Left renal pelvis (tissue), 4 donors: ENCODE results near the gene MORC3. TPM values are rescaled to one million over a fixed set of nuclear protein-coding genes. Genes with fewer than 3 reads are reported as not detected.
A peak's percentile ranks its signal among the peaks of the same experiment; 100 is the strongest.
"Not testable (repeated sequence)": the region's sequence is repeated elsewhere in the genome, so short reads cannot be mapped to it uniquely, and the experiment has no call there.

Experiments
- DNase-seq, 4 donors: peaks; one replicate each; pipeline ENCODE4 v3.0.0-alpha.2; 2013; ENCODE audit warnings: low read depth in 4 of 4, low spot score in 3 of 4
- polyA plus RNA-seq, 4 donors: library from polyadenylated mRNA; unstranded; fragments of 120-200 nt; gene quantifications; one replicate each; pipeline ENCODE4 v1.2.1, GENCODE V29; 2013; ENCODE audit not compliant: insufficient read length in 4 of 4

MORC3 gene
- polyA plus RNA-seq, result 10 to 100 TPM; 38.0 to 41.2 (median 38.9) TPM

- DNase-seq, result peak; percentile 97 to 99 (median 98)
Observed at GRCh38 chr21:36319767-36320420, at the start of gene MORC3. Gene MORC3, plus strand, starts transcription at chr21:36320197. Its CDS starts 68 bp downstream, at chr21:36320265.

GRCh38 chr21:36270786-36271695 is 49.0 kb upstream of the MORC3 start:
- not testable (repeated sequence) for DNase-seq

GRCh38 chr21:36274128-36274527 is 45.9 kb upstream of the MORC3 start:
- DNase-seq, result no peak

DNA sequence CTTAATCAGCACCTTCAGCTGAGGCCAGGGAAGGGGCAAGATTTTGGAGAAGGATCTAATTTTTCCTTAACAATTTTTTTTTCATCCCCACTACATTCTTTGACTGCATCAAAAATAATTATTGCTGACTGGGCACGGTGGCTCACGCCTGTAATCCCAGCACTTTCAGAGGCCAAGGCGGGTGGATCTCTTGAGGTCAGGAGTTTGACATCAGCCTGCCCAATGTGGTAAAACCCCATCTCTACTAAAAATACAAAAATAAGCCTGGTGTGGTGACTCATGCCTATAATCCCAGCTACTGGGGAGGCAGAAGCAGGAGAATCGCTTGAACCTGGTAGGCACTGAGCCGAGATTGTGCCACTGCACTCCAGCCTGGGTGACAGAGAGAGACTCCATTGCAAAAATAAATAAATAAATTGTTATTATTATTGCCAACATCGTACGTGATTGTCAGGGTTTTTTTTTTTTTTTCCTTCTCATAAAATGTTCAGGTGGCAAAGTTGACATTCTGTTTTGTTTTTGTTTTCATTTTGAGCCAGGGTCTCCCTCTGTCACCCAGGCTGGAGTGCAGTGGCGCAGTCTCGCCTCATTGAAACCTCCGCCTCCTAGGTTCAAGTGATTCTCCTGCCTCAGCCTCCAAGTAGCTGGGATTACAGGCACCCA is 37.3 kb upstream of the MORC3 start:
- DNase-seq, result no peak

- not testable (repeated sequence) for DNase-seq
Observed at GRCh38 chr21:36283231-36283622, 36.8 kb upstream of the MORC3 start.

DNA sequence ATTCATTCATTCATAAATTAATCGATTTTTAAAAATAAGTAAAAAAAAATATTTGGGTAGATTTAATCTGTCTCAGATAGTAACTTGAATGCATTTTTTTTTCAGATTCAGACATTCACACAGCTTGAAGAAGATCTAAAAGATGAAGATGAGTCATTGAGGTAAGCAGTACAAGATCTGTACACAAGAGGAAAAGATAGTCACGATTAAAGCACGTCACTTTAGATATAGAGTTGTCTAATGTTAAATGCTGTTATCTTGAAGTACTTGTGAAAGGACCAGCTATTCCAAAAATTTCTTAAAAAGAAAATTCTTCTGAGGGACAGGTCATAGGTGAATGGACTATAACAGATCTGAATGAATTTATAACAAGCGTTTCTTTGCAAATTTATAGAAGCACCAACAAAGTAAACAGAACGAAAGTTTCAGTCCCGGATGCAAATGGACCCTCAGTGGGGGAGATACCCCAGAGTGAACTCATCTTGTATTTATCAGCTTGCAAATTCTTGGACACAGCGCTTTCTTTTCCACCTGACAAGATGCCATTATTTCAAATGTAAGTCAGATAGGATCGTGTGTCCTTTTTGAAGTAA is 31.2 kb upstream of the MORC3 start:
- DNase-seq, result no peak

DNA sequence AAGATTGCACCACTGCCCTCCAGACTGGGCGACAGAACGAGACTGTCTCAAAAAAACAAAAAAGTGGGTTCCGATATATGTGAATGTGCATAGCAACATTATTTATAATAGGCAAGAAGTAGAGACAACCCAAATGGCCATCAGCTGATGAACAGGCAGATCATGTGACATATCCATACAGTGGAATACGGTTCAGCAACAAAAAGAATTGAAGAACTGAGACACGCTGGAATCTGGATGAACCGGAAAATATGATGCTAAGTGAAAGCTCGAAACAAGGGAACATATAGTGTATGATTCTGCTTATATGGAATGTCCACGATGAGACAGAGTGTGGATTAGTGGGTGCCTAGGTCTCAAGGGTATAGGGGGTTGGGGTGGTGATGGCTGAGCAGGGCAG is 28.5 kb upstream of the MORC3 start:
- DNase-seq, result no peak

DNA sequence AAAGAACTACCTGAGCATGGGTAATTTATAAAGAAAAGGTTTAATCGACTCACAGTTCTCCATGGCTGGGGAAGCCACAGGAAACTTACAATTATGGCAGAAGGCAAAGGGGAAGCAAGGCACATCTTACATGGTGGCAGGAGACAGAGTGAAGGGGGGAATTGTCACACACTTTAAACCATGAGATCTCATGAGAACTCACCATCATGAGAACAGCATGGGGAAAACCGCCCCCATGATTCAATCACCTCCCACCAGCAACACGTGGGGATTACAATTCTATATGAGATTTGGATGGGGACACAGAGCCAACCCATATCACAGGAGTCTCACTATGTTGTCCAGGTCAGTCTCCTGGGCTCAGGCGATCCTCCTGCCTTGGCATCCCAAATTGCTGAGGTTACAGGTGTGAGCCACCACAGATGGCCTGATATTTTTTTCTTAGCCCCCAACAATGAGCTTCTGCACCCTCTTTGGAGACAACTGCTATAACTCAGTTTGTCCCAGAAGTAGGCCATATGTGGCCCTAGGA is 22.5 kb upstream of the MORC3 start:
- no peak for DNase-seq

GRCh38 chr21:36297938-36298572 is 21.9 kb upstream of the MORC3 start:
- DNase-seq, result no peak

- no peak for DNase-seq
Observed at GRCh38 chr21:36306872-36307534, 13.0 kb upstream of the MORC3 start.

DNA sequence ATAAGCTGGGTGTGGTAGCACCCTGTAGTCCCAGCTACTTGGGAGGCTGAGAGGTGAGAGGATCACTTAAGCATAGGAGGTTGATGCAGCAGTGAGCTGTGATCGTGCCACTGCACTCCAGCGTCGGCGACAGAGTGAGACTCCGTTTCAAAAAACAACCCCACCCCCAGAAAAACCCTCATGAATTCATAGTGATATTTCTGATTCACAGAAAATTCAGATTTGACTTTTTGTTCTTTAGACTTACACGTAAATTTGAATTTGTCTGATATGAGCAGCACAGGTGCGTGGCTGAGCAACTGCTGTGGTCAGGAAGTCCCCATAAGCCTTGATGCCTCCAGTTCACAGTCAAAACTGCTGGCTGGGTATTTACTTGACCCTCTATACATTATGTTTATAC is 10.0 kb upstream of the MORC3 start:
- DNase-seq, result no peak

GRCh38 chr21:36313446-36313845 is 6.6 kb upstream of the MORC3 start:
- not testable (repeated sequence) for DNase-seq

DNA sequence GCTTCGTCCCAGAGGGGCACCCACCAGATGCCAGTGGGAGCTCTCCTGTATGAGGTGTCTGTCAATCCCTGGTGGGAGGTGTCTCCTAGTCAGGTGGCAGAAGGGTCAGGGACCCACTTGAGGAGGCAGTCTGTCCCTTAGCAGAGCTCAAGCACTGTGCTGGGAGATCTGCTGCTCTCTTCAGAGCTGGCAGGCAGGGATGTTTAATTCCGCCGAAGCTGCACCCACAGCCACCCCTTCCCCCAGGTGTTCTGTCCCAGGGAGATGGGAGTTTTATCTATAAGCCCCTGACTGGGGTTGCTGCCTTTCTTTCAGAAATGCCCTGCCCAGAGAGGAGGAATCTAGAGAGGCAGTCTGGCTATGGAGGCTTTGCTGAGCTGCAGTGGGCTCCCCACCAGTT is 4.0 kb upstream of the MORC3 start:
- DNase-seq, result not testable (repeated sequence)

DNA sequence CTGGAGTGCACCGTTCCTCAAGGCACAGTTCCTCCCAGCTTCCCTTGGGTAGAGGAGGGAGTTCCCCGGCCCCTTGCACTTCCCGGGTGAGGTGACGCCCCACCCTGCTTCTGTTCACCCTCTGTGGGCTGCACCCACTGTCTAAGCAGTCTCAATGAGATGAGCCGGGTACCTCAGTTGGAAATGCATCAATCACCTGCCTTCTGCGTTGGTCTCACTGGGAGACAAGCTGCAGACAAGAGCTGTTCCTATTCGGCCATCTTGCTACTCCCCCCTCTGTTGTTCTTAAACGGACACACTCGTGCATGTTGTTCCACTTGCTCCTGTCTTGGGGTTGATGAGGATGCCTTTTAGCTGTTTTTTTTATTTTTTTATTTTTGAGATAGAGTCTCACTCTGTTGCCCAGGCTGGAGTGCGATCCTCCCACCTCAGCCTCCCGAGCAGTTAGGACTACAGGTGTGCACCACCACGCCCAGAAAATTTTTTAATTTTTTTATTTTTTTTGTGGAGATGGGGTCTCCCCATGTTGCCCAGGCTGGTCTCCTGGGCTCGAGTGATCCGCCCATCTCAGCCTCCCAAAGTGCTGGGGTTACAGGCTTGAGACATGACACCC is 3.0 kb upstream of the MORC3 start:
- DNase-seq, result no peak

- DNase-seq, result not testable (repeated sequence)
Observed at GRCh38 chr21:36319406-36319766, 611 bp upstream of the MORC3 start.

- DNase-seq, result peak in 3 of 4 donors; percentile 40 to 52 (median 51)
Observed at GRCh38 chr21:36320421-36321324, 676 bp downstream of the MORC3 start.

DNA sequence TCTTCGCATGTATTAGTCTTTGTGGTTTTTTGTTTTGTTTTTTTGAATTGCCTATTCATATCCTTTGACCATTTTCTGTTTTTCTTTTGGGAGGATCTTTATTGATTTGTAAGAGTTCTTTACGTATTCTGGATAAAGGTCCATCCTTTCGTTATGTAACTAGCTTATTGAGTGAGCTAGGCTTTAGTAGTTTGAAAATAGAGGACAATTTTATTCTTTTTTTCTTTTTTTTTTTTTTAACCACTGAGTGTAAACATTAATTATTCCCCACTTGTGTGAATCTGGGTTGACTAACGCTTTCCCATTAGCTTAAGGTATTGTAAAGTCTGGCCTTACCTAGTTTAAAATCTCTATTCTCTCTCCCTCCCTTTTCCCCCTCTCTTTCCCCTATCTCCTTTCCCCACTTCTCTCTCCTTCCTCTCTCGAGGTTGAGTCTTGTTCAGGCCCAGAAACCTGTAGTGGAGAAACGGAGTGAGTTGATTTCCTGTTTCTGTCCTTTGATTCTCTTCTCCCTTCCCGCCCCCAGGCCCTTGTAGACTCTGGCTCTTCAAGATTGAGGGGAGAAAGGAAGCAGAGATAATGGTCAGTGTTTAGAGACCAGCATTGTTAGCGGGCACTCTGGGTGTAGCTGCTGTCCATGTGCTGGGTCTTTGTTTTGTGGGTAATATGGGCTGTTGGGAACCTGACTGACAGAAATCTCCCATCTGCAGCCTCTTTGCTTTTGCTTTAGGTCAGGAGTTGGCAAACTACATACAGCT is 1.5 kb downstream of the MORC3 start:
- no peak for DNase-seq

DNA sequence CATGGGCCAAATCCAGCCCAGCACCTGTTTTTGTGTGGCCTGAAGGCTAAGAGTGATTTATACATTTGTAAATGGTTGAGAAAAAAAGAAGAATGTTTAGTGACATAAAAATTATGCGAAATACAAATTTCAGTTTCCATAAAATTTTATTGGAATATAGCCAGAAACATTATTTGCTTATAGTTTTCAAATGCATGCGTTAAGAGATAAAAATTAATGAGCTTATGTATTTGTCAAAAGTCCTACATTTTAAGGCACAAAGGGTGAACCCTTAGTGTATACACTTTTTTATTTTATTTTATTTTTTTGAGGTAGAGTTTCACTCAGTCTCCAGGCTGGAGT is 2.1 kb downstream of the MORC3 start:
- DNase-seq, result no peak
